Superior temporal gyrus (tissue), 1 donor: ENCODE results near the gene SLC34A3.

Experiments
- DNase-seq: peaks from one replicate; pipeline ENCODE4 v3.0.0-alpha.2; 2016; ENCODE audit errors: extremely low spot score

SLC34A3 gene

DNA sequence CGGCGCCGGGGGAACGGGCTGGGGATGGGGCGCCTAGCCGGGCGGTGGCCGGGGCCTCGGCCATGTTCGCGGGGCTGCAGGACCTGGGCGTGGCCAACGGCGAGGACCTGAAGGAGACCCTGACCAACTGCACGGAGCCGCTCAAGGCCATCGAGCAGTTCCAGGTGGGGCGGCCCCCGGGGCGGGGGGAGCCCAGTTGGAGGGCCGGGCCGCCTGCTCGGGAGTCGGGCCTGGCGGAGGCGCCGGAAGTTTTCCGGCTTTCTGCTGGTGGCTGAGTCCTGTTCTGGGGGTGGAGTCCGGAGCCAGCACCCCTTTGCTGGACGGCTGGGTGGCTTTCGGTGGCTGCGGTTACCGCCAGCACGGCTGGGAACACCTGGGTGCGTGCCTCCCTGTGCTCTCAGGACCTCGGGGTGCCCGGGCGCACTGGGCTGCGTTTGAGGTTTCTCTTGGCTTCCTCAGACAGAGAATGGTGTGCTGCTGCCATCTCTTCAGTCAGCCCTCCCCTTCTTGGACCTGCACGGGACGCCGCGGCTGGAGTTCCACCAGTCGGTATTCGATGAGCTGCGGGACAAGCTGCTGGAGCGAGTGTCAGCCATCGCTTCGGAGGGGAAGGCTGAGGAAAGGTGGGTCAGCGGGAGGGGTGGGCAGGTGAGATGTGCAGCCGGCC is 24.9 kb downstream of the SLC34A3 start:
- DNase-seq: peak; percentile 7

DNA sequence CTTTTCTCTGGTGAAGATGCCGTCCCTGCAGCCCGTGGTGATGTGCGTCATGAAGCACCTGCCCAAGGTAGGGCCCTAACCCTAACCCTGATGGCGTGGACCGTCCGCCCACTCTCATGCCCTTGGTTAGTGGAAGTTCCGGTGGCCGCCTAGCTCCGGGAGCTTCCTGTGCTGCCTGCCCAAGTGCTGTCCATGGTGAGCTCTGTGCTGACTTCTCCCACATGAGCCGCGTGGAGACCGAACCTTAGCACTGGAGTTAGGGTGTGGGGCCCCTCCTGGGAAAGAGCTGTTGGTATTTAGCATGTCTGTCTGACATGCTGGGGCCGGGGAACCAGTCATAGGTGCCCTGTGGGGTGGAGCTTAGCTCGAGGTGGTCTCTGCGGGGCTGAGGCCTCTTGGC is 25.7 kb downstream of the SLC34A3 start:
- no peak for DNase-seq

DNA sequence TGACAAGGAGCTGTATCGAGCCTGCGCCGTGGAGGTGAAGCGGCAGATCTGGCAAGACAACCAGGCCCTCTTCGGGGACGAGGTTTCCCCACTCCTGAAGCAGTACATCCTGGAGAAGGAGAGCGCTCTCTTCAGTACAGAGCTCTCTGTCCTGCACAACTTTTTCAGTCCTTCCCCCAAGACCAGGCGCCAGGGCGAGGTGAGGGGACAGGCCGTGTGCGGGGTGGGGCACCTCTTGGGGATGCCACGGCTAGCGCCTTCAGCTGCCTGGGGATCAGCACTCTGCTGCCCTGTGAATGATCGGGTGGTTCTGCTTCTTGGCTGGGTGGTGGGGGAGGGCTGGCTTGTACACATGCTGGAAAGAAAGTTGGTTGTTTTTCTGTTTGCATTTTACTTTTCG is 26.2 kb downstream of the SLC34A3 start:
- DNase-seq: no peak

DNA sequence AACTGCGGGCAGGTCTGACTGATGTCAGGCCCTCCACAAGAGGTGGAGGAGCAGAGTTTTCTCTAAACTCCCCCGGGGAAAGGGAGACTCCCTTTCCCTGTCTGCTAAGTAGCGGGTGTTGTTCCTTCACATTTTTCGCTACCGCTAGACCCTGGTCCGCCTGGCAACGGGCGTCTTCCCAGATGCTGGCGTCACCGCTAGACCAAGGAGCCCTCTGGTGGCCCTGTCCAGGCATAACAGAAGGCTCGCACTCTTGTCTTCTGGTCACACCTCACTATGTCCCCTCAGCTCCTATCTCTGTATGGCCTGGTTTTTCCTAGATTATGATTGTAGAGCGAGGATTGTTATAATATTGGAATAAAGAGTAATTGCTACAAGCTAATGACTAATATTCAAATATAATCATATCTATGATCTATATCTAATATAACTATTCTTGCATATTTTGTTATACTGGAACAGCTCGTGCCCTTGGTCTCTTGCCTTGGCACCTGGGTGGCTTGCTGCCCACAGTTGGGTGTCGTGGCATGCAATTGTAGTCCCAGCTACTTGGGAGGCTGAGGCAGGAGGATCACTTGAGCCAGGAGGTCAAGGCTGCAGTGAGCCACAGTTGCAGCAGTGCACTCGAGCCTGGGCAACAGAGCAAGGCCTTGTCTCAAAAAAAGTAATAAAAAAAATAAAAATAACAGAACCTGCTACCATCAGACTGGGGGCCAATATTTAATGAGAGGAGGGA is 31.6 kb downstream of the SLC34A3 start:
- peak; percentile 23 for DNase-seq

DNA sequence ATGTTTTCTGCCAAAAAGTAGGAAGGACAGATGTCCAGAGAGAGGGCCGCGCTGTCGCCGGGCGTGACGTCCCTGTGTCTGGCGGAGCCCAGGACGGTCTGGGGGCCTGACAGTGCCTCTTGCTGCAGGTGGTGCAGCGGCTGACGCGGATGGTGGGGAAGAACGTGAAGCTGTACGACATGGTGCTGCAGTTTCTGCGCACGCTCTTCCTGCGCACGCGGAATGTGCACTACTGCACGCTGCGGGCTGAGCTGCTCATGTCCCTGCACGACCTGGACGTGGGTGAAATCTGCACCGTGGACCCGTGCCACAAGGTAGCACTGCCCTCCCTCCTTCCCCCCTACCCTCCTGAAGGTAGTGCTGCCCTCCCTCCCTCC is 32.2 kb downstream of the SLC34A3 start:
- no peak for DNase-seq

DNA sequence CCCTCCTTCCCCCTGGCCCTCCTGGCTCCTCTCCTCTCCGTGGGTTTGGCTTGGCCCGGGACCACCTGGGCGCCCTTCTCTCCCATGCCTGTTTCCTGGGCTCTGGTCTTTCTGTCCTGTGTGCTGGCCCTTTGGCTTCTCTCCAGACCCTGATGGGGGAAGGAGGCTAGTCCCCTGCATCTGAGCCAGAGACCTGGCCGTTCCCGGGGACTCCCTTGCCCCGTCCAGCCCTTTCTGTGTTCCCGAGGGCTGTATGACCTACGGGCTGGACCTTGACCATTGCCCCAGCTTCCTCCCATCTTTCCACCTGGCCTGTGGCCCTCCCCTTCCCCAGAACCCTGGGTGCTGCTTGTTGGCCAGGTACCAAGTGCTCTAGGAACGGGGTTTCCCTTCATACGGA is 32.8 kb downstream of the SLC34A3 start:
- no peak for DNase-seq

DNA sequence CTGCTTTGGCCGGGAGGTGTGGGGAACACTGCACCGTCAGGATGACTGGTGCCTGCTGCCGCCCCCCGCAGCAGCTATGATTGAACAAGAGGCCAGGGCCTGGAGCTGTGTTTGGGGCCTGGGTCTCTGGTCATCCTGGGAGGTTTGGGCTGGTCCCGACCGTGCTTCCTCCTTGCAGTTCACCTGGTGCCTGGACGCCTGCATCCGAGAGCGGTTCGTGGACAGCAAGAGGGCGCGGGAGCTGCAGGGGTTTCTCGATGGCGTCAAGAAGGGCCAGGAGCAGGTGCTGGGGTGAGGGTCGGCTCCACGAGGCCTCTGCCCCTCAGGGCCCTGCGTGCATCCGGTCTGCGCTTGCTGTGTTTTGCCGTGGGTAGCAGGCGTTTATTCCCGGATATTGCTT is 33.4 kb downstream of the SLC34A3 start:
- no peak for DNase-seq

DNA sequence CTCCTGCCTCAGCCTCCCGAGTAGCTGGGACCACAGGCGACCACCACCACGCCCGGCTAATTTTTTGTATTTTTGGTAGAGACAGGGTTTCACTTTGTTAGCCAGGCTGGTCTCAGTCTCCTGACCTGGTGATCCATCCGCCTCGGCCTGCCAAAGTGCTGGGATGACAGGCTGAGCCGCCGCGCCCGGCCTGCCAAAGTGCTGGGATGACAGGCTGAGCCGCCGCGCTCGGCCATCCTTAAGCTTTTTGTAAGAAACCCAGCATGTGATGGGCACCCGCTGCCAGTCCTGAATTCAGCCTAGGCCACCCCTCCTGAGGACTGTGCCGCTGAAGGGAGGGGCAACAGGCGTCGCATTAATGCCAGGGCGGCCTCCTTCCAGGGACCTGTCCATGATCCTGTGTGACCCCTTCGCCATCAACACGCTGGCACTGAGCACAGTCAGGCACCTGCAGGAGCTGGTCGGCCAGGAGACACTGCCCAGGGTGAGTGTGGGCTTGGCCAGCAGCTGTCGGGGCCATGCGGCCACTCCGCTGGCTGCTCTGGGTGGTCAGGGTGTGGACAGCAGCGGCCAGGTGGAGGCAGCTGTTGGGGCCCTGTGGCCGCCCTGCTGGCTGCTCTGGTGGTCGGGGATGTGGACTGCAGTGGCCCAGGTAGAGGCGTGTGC is 34.9 kb downstream of the SLC34A3 start:
- no peak for DNase-seq

DNA sequence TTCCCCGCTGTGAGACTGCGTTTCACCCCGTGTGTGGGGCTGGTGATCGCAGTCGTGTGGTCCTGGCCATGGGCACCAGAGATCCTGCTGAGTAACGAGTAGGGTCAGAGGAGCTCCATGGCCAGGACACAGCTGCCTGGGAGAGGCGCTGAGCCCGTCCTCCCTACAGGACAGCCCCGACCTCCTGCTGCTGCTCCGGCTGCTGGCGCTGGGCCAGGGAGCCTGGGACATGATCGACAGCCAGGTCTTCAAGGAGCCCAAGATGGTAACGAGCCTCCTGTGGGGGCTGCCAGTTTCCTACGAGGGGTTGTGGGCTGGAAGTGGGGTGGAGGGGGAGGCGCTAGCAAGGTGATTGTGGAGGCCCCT is 35.4 kb downstream of the SLC34A3 start:
- no peak for DNase-seq

DNA sequence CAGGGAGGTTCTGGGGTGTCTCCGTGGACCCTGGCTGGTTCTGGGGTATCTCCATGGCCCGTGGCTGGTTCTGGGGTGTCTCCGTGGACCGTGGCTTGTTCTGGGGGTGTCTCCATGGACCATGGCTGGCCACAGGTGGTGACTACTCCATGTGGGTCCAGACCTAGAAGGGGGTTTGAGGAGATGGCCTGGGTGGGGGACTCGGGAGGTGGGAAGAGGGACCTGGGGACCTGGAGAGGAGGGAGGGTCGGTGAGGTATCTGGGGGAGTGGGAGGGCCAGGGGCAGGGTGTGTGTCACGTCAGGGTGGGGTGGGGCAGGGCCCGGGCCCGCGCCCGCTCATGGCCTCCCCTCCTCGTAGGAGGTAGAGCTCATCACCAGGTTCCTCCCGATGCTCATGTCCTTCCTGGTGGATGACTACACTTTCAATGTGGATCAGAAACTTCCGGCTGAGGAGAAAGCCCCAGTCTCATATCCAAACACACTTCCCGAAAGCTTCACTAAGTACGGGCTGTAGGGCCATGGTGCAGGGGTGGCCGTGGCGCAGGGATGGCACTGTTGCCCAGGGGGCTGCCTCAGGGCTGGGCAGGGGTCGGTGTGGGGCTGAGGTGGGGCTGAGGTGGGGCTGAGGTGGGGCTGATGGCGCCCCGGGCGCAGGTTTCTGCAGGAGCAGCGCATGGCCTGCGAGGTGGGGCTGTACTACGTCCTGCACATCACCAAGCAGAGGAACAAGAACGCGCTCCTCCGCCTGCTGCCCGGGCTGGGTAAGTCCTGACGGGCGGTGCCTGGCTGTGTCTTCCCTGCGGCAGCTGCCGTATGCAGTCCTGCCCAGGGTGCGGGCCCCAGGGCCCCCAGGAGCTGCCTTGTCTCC is 36.1 kb downstream of the SLC34A3 start:
- no peak for DNase-seq

DNA sequence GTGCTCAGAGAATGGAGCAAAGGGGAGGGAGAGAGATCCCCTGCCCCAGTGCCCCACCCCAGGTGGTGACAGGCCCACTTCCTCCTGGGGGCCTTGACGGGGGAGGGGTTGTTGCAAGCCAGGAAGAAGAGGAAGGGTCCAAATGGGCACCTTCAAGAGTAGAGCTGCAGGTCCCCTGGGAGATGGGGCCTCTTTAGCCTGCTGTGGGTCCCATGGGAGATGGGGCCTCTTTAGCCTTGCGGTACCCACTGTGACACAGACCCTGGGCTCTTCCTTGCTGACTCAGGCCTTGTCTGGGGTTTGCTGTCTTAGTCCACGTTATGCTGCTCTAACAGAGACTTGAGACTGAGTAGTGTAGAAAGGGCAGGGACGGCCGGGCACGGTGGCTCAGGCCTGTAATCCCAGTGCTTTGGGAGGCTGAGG is 37.2 kb downstream of the SLC34A3 start:
- DNase-seq: no peak

DNA sequence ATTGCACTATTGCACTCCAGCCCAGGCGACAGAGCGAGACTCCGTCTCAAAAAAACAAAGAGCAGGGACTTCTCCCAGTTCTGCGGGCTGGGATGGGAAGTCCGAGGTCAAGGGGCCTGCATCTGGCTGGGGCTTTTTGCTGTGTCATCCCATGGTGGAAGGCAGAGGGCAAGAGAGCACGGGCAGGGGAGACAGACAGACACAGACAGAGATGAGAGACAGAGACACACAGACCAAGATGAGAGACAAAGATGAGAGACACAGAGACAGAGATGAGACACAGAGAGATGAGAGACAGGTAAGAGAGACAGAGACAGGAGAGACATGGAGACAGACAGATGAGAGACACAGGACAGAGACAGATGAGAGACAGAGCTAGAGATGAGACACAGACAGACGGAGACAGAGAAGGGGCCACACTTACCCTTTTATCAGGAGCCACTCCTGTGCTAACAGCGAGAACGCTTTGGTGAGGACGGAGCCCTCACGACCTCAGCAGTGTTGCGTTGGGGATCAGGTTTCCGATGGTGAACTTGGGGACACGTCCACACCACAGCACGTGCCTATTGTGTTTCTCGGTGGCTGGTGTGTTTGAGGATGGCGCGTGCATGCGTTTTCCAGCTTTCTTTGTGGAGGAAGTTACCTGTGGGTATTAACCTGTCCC is 38.0 kb downstream of the SLC34A3 start:
- no peak for DNase-seq

DNA sequence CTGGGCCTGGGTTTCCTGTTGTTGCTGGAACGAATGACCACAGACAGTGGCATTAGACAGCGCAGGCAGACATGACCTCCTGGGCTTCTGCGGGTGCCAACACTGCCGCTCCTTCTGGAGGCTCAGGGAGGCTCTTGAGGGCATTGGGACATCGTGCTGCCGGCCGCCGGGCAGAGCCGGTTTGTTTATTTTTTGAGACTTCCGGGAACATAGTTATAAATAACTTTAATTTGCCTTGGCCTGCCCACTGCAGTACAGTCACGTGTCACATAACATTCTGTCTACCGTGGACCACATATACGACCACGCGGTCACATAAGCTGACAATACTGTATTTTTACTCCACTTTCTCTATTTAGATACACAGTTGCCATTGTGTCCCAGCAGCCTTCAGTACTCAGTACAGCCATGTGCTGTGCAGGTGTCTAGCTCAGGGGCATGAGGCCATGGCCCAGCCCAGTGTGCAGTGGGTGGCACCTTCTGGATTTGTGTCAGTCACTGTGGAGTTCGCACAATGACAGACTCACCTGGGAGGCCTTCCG is 38.6 kb downstream of the SLC34A3 start:
- DNase-seq: no peak

DNA sequence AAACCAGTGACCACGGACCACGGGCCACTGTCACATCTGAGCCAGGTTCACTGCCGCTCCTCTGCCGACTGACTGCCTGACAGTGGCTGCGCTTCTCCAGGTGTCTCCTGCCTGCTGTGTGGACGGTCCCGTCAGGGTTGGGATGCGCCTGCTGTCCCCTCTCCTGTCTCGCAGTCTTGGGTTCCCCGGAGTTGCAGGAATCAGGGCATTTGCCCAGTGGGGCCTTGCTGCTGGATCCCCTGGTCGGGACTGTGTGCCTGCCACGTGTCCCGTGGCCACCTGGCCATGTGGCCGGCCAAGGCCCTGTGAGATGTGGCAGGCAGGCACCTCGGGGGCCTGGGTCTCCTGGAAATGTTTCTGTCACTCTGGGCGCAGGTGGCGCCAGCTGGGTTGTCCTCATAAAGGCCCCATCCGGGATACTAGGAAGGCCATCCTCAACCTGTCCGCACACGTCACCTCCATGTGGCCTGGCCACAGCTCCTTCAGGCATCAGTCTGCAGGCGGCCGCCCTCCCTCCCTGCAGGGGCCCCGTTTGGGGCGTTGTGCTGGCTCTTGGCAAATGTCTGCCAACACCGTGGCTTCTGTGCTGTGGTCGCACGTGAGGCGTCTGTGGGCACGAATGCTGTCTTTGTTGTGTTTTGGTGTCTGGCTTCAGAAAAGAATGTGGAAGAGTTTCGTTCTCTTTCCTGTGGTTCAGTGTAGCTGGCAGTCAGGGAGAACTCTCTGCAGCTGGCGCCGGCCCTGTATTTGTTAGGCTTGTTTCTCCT is 40.4 kb downstream of the SLC34A3 start:
- DNase-seq: no peak

DNA sequence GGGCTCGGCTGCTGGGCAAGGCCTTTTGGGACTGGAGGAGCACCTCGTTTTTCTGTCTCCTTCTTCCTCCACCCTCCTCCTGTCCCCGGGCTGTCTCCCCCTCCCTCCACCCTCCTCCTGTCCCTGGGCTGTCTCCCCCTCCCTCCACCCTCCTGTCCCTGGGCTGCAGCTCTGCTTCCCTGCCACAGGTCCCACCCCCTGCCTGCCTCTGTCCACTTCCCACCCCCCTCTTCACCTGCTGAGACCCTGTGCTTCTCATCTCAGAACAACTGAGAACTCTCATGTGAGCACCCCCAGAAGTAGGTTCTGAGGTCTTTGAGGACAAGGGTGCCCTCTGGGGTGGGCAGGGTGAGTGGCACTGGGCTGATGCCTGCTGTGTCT is 41.0 kb downstream of the SLC34A3 start:
- DNase-seq: no peak

DNA sequence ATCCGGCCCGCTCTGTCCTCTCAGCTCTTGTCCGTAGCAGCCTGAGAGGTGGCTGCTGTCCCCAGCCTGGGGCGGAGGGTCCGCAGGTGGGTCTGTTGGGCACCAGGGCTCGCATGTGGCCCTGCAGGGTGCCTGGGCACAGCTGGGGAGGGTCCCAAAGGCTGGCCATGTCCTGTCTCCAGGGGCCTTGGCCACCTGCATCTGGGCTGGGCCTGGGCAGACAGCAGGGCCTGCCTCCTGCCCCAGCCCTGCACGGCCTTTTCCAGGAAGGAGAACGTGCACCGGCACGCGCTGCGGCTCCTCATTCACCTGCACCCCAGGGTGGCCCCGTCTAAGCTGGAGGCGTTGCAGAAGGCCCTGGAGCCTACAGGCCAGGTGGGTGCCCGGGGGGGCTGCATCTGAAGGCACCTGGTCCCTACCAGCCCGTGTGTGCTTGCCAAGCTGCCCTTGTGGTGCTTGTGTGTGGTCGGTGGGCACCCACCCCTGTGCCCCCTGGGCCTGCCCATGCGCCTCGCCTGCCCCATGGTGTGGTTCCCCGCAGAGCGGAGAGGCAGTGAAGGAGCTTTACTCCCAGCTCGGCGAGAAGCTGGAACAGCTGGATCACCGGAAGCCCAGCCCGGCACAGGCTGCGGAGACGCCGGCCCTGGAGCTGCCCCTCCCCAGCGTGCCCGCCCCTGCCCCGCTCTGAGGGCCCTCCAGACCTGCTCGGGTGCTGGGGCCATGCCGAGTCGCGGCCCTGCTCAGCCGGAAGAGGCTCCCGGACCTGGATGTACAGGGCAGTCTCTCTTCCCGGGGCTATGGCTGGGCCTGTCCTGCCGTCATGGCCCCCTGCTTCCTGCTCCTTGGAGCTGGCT is 41.8 kb downstream of the SLC34A3 start:
- DNase-seq: no peak

DNA sequence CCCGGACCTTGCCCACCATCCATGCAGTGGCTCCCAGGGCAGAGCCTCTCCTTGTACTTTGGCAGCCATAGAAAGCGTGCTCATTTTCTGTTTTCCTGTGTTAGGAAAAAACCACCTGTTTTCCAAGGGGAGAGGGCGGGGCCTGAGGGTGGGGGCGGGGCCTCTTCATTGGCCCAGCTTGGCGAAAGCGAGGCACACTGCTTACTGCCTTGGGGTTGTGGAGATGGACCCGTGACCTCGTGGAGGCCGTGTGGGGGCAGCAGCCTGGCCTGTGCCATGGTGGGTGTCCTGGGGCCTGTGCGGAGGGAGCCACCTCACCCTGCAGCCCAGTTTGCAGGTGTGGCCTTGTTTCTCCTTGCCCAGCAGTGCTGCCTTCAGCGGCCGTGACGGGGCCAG is 42.4 kb downstream of the SLC34A3 start:
- DNase-seq: no peak

DNA sequence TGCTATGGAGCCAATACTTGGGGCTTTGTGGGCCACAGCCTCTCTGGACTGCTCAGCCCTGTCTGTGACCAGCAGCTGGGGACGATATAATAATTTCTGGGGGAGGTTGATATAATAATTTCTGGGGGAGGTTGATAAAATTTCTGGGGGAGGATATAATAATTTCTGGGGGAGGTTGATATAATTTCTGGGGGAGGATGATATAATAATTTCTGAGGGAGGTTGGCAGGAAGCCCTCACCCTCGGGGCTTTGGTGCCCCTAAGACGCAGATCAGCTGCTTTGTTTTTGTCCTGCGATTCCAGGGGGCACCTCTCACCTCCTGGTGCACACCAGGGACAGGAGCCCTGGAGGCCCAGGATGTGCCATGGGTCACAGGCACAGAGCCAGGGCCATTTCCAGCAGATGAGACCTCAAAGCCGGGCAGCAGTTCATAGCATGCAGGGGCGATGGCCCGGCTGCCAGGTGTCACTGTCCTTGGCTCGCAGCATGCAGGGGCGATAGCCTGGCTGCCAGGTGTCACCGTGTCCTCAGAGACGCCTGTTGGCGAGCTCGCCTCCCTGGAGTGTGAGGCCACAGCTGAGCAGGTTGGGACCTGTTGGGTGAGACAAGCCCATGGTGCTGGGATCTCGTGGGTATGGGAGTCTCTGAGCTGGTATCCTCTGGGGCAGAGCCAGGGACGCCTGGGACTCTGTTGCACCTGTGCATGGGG is 43.1 kb downstream of the SLC34A3 start:
- DNase-seq: no peak

DNA sequence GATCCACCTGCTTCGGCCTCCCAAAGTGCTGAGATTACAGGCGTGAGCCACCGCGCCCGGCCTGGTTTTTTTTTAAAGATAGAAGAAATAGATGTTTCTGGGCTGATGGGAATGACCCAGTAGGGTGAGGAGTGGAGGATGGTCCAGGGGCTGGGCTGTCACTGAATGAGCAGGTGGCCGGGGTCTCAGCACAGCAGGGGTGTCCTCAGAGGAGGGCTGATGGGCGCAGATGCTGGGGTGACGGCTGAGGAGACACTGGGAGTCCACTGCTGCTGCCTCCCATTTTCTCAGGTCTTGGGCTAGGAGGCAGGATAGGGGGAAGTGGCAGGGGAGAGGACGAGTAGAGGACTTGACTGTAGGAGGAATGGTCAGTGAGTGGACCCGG is 44.5 kb downstream of the SLC34A3 start:
- DNase-seq: no peak
